ENCODE results near the gene EEFSEC.

Gene EEFSEC

GRCh38 chr3:128318275-128318941 lies 165.1 kb downstream of the EEFSEC start:
- peak overlapping the region; percentile 92 for H3K27ac ChIP-seq
- TF ChIP-seq CTCF (IDR thresholded peaks at IDR 0.05) (no peak), ZFX (IDR thresholded peaks at IDR 0.05; ENCODE audit: borderline replicate concordance) (no peak)

- peak overlapping the region; percentile 92 for H3K27ac ChIP-seq
- TF ChIP-seq ZFX (IDR thresholded peaks at IDR 0.05; ENCODE audit: borderline replicate concordance) (no peak), CTCF (IDR thresholded peaks at IDR 0.05) (no peak)
These were observed 165.8 kb downstream of the EEFSEC start for GRCh38 chr3:128319107-128319506.

DNA sequence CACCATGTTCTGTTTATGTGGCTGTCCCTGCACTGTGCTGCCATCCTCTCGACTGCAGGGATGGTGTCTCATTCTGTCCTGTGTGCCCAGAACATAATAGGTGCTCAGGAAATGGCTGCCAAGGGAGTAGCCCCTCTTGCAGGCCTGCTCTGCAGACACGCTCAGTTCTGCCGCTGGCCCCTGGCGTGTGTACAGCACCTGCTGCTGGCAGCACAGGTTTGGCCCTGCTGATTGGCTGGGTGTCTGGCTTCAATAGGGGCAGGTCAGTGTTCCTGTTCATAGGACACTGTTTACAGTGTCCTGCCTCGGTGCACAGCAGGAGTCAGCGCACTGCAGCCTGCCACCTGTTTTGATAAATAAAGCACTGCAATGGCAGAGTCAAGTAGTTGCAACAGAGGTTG lies 166.5 kb downstream of the EEFSEC start:
- H3K27ac ChIP-seq, result peak overlapping the region; percentile 92
- TF ChIP-seq CTCF (IDR thresholded peaks at IDR 0.05) (peak; percentile 74), ZFX (IDR thresholded peaks at IDR 0.05; ENCODE audit: borderline replicate concordance) (no peak)

DNA sequence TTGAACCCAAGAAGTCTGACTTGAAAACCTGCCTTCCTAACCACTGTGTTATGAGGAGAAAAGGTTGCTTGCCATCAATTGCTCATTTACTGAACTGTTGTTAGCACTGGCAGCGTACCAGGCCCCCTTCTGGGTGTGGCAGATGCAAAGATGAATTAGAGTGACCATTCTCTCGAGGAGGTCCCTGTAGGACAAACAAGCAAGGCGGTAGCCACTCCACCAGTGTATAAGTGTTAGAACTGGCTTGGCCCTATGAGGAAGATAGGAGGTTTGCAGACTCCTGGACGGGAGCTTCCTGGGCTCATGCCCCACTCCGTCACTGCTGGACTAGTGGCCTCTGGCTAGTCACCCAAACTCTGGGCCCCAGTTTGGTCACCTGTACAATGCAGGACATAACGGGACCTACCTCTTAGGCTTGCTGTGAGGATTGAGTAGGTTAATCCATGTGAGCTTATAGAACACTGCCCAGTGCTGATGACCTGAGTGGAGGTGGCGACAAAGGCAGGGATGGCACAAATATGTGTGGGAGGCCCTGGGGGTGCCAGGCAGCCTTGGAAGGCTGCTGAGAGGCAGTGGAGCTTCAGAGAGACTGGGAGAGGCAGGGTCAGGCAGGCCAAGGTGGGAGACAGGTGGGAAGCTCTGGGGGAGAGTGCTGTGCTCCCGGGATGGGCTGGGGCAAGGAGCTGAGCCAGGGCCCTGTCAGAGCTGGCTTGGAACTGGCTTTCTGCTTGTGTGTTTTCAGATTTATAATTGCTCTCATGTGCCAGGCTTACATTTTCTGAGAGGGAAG lies 167.5 kb downstream of the EEFSEC start:
- peak overlapping the region; percentile 92 for H3K27ac ChIP-seq
- TF ChIP-seq CTCF (IDR thresholded peaks at IDR 0.05) (no peak), ZFX (IDR thresholded peaks at IDR 0.05; ENCODE audit: borderline replicate concordance) (no peak)

GRCh38 chr3:128321418-128321817 lies 168.1 kb downstream of the EEFSEC start:
- H3K27ac ChIP-seq, result peak overlapping the region; percentile 92
- TF ChIP-seq ZFX (IDR thresholded peaks at IDR 0.05; ENCODE audit: borderline replicate concordance), result no peak
- TF ChIP-seq CTCF (IDR thresholded peaks at IDR 0.05), result no peak

- H3K27ac ChIP-seq, result peak overlapping the region; percentile 92
- TF ChIP-seq CTCF (IDR thresholded peaks at IDR 0.05), result peak; percentile 84
- TF ChIP-seq ZFX (IDR thresholded peaks at IDR 0.05; ENCODE audit: borderline replicate concordance), result no peak
These were observed 169.0 kb downstream of the EEFSEC start for GRCh38 chr3:128322030-128323022.
